ENCODE measurements around the gene COA8. TPM values are rescaled to one million over a fixed set of nuclear protein-coding genes. Genes with fewer than 3 reads are reported as not detected.

The COA8 gene
- total RNA-seq, 1 donor from 2014 or later = 42.0 TPM

- no peak for DNase-seq (ENCODE audit: extremely low spot score, unreplicated experiment)
- Mint-ChIP-seq H3K27ac (ENCODE audit: unreplicated experiment) (no peak overlapping the region), H3K27me3 (ENCODE audit: unreplicated experiment) (no peaks in the 10 kb centered on the region), H3K36me3 (ENCODE audit: unreplicated experiment) (no peaks in the 10 kb centered on the region), H3K4me3 (ENCODE audit: unreplicated experiment) (no peak overlapping the region), H3K9me3 (ENCODE audit: unreplicated experiment) (no peaks in the 10 kb centered on the region), H3K4me1 (ENCODE audit: unreplicated experiment) (peaks cover 39% of the 10 kb centered on the region)
- TF ChIP-seq CTCF (IDR thresholded peaks at IDR 0.05) = no peak
These were observed 19.6 kb upstream of the COA8 start for GRCh38 chr14:103543140-103543539.

GRCh38 chr14:103543721-103544387, 18.9 kb upstream of the COA8 start:
- no peak for DNase-seq (ENCODE audit: extremely low spot score, unreplicated experiment)
- Mint-ChIP-seq H3K27me3 (ENCODE audit: unreplicated experiment) (no peaks in the 10 kb centered on the region), H3K27ac (ENCODE audit: unreplicated experiment) (no peak overlapping the region), H3K36me3 (ENCODE audit: unreplicated experiment) (no peaks in the 10 kb centered on the region), H3K4me3 (ENCODE audit: unreplicated experiment) (no peak overlapping the region), H3K4me1 (ENCODE audit: unreplicated experiment) (peaks cover 39% of the 10 kb centered on the region), H3K9me3 (ENCODE audit: unreplicated experiment) (no peaks in the 10 kb centered on the region)
- TF ChIP-seq CTCF (IDR thresholded peaks at IDR 0.05) = no peak

- H3K4me3 Mint-ChIP-seq (ENCODE audit: unreplicated experiment) = no peak overlapping the region
- H3K4me1 Mint-ChIP-seq (ENCODE audit: unreplicated experiment) = peaks cover 37% of the 10 kb centered on the region
- no peaks in the 10 kb centered on the region for H3K27me3 Mint-ChIP-seq (ENCODE audit: unreplicated experiment)
- no peak for DNase-seq (ENCODE audit: extremely low spot score, unreplicated experiment)
- no peaks in the 10 kb centered on the region for H3K9me3 Mint-ChIP-seq (ENCODE audit: unreplicated experiment)
- TF ChIP-seq CTCF (IDR thresholded peaks at IDR 0.05) = no peak
- H3K27ac Mint-ChIP-seq (ENCODE audit: unreplicated experiment) = no peak overlapping the region
- no peaks in the 10 kb centered on the region for H3K36me3 Mint-ChIP-seq (ENCODE audit: unreplicated experiment)
These were observed 18.2 kb upstream of the COA8 start for GRCh38 chr14:103544388-103545218.

- peaks cover 36% of the 10 kb centered on the region for H3K4me1 Mint-ChIP-seq (ENCODE audit: unreplicated experiment)
- DNase-seq (ENCODE audit: extremely low spot score, unreplicated experiment) = no peak
- H3K4me3 Mint-ChIP-seq (ENCODE audit: unreplicated experiment) = no peak overlapping the region
- H3K27ac Mint-ChIP-seq (ENCODE audit: unreplicated experiment) = no peak overlapping the region
- TF ChIP-seq CTCF (IDR thresholded peaks at IDR 0.05) = no peak
- no peaks in the 10 kb centered on the region for H3K36me3 Mint-ChIP-seq (ENCODE audit: unreplicated experiment)
- no peaks in the 10 kb centered on the region for H3K9me3 Mint-ChIP-seq (ENCODE audit: unreplicated experiment)
- no peaks in the 10 kb centered on the region for H3K27me3 Mint-ChIP-seq (ENCODE audit: unreplicated experiment)
These were observed 17.4 kb upstream of the COA8 start for GRCh38 chr14:103545219-103545914.

Data from osteocyte (in vitro differentiated cells).